CD4-positive, alpha-beta T cell treated with Interleukin-4 for 1 hour (primary cell): ENCODE measurements around the gene FBL.

Source experiments
- DNase-seq, 2 donors: peaks; one replicate each; pipeline ENCODE4 v3.0.0-alpha.2; 2020 to 2022

Gene FBL

GRCh38 chr19:39841041-39841440, 5.1 kb downstream of the FBL start:
- no peak for DNase-seq

DNA sequence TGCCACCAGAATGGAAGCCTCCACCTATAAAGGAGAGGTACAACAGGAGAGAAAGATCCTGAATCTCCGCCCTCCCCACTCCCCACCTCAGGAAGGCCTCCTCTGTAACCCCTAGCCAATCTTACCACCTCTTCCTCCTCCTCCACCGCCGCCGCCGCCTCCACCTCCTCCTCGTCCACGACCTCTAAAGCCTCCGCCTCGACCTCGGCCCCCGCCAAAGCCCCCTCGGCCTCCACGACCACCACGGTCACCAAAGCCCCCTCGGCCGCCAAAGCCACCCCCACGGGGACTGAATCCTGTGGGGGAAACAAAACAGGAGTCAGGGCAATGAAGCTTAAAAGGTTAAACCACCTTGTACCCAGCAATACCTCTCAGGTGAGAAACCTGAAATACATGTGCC, 5.7 kb downstream of the FBL start:
- no peak for DNase-seq

- no peak for DNase-seq
Measured at GRCh38 chr19:39839678-39840327, 6.4 kb downstream of the FBL start.

DNA sequence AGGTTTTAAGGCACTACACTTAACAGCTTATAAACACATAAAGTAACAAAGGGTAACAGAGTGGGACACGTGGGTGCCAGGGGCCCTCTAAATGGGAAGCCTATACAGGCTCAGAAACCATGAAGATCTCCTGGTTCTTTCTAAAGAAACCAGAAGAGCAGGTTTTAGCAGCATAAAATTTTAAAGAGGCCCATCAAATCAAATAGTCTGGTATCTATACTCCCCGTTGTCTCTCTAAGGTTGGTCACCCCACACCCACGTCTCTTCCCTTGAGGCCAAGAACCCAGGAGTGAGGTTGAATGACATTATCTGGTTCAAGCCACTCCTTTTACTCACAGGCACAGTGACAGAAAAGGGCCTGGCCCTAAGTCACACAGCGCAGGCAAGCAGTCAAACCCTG, 7.6 kb downstream of the FBL start:
- no peak for DNase-seq

DNA sequence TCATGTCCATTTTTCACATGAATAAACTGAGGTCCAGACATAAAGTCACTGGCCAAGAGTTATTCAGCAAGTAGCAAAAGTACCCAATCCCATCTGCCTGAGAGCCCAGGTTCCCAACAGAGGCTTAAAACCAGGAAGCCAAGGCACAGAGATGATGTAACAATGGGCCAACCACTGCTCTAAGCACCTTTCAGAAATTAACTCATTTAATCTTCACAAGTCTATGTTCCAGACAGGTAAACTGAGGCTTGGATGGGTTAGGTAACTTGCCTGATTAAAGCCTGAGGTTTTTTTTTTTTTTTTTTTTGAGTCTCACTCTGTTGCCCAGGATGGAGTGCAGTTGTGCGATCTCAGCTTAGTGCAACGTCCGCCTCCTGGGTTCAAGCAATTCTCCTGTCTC, 8.2 kb downstream of the FBL start:
- no peak for DNase-seq

DNA sequence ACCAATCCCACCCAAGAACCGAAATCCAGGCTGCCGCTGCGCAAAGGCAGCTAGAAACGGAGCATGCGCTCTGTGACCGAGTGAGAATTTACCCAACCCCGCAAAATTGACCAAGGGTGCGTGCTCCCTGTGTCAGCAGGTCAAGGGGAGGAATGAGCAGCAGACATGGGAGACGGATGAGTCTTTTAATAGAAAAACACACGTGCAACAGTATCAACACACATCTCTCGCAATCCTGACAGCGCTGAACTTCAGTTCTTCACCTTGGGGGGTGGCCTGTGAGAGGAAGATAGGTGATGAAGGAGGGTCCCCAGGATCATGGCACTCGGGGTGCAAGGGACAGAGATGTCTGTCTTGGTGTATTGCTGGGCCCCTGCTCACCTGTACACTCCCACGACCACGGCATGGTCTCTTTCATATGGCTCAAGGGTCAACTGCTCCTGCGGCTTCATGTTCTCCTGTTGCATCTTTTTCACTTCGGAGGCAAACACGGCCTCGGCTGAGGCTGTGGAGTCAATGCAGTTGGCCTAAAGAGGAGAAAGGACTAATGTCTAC, 11.8 kb downstream of the FBL start:
- no peak for DNase-seq

GRCh38 chr19:39833464-39834286, 12.5 kb downstream of the FBL start, which contains the start of gene DYRK1B:
TSS of gene DYRK1B (minus strand) at chr19:39834162. CDS start at chr19:39831867, 2,295 bp downstream.
- DNase-seq: peak; percentile 99

- no peak for DNase-seq
Measured at GRCh38 chr19:39833160-39833463, 13.1 kb downstream of the FBL start.

DNA sequence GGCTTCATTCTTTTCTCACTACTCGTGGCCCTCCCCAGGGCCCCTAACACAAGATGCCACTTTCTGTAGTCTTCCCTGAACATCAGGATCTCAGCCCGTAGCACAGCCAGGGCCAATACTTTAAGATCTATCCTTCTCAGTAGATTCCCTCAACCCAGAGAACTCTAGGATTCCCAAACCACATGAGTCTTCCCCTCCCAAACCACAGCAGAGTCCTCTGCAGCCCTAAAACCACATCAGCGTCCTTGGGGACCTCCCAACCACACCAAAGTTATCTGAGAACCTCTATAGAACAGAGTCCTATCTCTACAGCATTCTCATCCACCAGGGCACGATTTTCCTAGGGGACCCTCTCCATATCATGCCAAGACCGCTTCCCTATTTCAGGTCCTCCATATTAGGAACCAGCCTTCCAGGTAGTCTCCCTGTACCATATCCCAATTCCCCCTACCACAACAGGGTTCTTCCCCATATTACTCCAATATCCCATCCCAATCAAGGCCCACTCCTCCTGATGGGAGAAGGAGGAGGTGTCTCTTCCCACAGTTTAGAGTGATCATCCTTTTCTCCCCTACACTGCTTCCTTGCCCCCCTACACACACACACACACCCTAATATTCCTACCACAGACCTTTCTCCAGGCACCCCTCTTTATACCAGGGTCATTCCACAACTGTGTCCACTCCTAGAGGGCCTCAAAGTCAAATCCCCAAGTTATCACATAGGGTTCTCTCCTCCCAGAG, 13.7 kb downstream of the FBL start:
- DNase-seq: peak in 1 of 2 donors; percentile 34

DNA sequence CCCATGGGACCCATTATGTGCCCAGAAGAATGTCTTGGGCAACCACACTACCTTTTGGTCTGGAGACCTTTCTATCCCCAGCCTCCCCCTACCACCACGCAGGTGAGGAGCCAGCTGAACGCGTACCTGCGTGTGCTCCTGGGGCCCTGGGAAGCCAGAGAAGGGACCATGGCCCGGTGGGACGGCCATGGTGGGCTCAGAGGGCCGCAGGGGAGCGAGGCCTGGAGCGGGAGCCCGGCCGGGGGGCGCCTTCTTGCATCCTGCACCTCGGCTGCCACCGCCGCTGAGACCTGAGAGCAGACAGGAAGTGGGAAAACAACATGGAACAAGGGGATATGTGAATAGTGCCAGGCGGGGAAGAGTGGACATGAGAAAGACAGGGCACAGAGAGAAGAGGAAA, 14.5 kb downstream of the FBL start:
- DNase-seq: no peak

DNA sequence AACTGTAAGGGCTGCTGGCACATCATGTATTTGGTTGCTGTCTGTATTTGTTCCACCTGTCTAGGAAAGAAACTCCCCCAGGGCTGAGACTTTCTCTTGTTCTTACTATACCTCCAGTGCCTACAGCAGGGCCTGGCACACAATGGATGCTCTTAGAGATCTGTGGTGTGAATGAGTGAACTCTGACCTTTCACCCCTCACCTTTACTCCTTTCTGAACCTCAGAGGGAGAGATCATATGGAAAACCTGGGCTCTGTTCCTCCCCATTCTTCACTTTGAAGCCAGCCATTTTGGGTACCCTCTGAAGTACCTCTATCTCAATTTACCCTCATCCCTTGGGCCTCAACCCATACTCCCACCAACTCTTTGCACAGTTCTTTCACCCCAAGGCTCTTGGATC, 15.3 kb downstream of the FBL start:
- no peak for DNase-seq

GRCh38 chr19:39830406-39830805, 15.8 kb downstream of the FBL start:
- DNase-seq: no peak

- DNase-seq: no peak
Measured at GRCh38 chr19:39829702-39830275, 16.4 kb downstream of the FBL start.

GRCh38 chr19:39828654-39829032, 17.5 kb downstream of the FBL start:
- no peak for DNase-seq

- peak; percentile 36 to 50 for DNase-seq
Measured at GRCh38 chr19:39828015-39828653, 18.0 kb downstream of the FBL start.

DNA sequence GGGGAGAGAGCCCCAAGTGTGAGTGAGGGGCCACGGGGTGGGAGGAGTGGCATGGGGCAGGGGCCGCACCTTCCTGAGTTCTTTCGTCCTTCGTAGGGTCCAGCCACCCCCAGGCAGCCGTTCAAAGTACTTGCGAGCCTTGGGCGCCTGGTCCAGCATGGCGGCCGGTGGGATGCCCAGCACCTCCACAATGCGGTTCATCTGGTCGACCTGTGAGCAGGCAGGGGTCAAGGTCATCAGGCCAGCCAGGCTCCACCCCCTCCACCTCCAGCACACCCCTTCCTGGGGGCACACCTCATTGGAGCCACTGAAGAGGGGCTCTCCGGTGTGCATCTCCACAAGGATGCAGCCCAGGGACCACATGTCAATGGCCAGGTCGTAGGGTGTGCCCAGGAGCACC, 19.0 kb downstream of the FBL start:
- DNase-seq: no peak

DNA sequence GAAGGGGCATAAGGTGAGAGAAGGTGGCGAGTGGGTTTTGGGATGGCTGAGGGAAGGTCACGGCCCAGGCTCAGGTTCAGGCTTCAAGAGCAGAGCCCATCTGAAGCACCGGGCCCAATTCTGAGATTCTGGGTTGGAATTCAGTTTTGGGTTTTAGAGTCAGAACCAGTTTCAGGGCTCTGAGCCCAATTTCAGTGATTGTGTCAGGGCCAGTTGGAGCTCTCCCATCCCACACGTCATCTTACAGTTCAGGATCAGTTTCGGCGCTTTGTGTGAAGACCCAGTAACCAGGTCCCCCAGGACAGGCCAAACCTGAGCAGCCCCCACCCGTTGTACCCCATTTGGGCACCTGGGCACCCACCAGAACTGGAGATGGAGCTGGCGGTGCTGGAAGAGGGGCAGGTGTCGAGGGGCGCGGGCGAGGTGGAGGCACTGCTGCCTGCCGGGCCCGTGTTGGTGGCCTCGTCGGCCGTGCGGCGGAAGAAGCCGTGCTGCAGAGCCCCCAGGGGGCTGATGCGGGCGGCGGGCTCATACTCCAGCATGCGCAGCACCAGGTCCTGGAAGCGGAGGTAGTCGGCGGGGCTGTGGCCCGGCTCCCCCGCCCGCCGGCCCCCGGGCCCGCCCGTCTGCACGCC, 19.8 kb downstream of the FBL start:
- no peak for DNase-seq

- DNase-seq: no peak
Measured at GRCh38 chr19:39825531-39826076, 20.6 kb downstream of the FBL start.

GRCh38 chr19:39825093-39825463, 21.1 kb downstream of the FBL start:
- no peak for DNase-seq

GRCh38 chr19:39824143-39825092, 21.8 kb downstream of the FBL start:
- peak; percentile 93 to 94 for DNase-seq

GRCh38 chr19:39823686-39824085, 22.5 kb downstream of the FBL start:
- DNase-seq: no peak
